GM19395 (cell line): Measurements from ENCODE around the gene EHD1.
A peak's percentile ranks its signal among the peaks of the same experiment; 100 is the strongest.

Experiments used
- ATAC-seq: cut with Tn5 transposase; IDR thresholded peaks from one replicate; pipeline ENCODE4 v1.9.1; 2021; ENCODE audit warnings: mild to moderate bottlenecking, moderate library complexity; ENCODE audit not compliant: unreplicated experiment

Gene EHD1

GRCh38 chr11:64802370-64803157, 75.9 kb downstream of the EHD1 start:
- peak; percentile 18 for ATAC-seq
